GM21737 (cell line): ENCODE results near the gene DGCR6L.
"Not testable (repeated sequence)": the region's sequence is repeated elsewhere in the genome, so short reads cannot be mapped to it uniquely, and the experiment has no call there.

Experiments used
- ATAC-seq: cut with Tn5 transposase; IDR thresholded peaks from one replicate; pipeline ENCODE4 v1.9.1; 2021; ENCODE audit warnings: mild to moderate bottlenecking, moderate library complexity; ENCODE audit not compliant: unreplicated experiment

The DGCR6L gene

DNA sequence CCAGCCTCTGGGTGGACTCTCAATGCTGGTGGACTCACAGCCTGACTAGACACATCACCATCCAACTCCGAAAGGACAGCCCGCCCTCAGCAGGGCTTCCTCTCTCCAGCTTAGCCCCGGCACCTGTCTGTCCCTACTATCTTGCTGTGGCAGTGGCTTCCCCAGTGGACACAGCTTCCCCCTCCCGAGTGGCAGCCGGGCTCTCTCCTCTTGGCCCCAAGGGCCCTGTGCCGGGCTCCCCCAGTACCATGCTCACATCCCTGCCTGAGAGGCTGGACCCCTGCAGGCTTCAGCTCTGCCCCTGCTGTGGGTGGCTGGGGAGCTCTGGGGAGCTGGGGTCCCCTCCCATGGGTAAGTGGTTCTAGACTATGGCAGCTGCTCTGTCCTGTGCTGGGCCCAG lies 9.1 kb downstream of the DGCR6L start:
- not testable (repeated sequence) for ATAC-seq

GRCh38 chr22:20310180-20310579 lies 9.7 kb downstream of the DGCR6L start:
- not testable (repeated sequence) for ATAC-seq

DNA sequence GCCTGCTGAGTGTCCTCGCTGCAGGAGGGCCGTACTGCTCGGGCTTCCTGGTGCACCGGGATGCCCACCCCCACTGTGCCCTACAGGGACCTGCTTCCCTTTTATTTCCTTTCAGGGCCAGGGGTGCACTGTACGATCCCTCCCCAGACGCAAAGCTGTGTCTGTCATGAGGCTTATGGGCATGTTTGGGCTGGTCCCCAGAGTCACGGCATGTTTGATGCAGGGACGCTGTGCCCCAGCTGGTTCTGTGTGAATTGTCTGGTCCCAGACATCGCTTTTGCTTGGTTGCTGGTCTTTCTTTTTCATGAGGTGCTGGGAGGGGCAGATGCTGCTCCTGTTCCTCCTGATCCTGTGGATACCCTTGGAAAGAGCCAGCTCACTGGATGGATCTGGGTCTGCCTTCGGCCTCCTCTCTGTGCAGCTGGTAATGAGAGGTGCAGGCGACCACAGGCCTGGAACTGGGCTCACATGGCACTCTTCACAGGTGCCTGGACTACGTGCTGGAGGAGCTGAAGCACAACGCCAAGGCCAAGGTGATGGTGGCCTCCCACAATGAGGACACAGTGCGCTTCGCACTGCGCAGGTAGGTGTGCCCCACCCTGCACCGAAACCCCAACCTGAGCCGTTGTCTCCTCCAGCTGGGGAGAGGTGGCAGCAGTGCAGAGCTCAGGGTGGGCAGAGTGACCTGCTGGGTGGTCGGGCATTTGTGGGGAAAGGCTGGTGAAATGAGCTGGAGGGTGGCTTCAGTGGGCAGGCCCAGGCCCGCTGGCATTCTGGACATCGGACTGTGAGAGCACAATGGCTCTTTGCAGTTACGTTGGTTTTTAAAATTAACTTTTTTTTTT lies 10.8 kb downstream of the DGCR6L start:
- ATAC-seq: not testable (repeated sequence)

- ATAC-seq: not testable (repeated sequence)
Observed at GRCh38 chr22:20307448-20308447, 12.1 kb downstream of the DGCR6L start.

DNA sequence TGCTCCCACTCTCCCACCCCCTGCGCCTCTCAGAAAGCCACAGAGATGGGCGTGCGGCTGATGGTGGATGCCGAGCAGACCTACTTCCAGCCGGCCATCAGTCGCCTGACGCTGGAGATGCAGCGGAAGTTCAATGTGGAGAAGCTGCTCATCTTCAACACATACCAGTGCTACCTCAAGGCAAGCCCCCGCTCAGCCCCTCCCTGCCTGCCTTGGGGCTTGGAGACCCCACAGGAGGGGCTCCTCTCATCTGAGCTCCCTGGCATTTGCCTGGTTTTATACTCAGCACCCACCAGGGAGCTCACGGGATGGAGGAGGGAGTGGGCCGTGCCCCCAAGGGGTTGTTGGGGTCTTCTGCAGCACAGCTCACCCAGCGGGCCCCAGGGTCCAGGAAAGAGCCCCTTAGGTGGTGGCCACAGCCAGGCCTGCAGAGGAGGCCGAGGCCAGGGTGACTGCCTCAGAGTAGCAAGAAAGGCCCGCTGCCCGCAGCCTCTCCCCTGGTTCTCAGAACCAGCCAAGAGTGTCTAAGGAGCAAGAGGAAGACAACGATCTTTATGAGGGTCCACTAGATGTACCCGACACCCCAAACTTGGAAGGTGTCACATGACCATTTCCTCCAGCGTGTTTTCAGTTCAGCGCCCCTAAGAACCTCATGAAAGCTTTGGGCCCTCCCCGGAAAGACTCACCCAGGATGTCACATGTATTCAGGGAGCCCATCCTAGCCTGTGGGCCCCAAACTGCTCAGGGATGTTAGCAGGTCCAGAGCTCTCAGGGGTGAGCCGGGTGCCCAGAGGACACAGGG lies 13.0 kb downstream of the DGCR6L start:
- ATAC-seq: not testable (repeated sequence)

- ATAC-seq: no peak
Observed at GRCh38 chr22:20305894-20306645, 13.8 kb downstream of the DGCR6L start.

DNA sequence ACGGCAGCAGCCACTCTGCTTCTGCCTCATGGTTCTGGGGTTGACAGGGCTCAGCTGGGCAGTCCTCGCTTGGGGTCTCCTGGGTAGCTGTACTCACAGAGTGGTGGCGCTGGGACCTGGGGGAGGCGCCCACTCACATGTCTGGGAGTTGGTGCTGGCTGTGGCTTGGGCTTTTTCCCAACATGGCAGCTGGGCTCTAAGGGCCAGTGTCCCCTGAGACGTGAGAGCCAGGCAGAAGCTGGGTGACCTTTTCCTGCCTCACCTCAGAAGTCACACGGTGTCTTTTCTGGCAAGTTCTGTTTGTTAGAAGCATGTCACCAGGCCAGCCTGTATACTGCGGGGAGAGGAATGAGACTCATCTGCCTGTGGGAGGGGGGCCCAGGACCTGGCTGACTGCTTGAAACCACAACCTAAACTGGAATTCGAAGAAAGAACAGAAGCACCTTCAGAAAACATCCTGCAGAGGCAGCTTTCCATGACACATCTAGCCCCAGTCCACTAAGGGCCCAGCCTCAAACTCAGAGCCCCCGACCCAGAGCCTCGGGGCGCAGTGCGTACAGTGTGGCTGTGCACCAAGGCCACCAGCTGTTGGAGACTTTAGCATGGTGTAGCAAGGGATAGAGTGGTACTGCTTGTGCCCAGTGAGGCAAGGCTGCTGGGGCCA lies 14.5 kb downstream of the DGCR6L start:
- not testable (repeated sequence) for ATAC-seq

DNA sequence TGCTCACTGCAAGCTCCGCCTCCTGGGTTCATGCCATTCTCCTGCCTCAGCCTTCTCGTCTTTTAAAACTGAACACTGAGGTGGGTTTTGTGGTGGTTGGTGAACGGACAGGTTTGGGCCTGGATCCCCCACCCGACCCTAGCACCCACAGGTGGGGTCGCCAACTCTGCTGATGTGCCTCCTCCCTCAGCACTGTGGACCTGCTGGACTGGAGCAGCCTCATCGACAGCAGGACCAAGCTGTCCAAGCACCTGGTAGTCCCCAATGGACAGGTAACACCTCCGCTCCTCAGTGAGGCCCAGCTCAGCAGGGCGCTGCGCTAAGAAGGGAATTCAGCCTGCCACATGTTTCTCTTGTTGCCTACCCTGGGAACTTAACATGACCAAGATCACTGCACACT lies 15.2 kb downstream of the DGCR6L start:
- ATAC-seq: no peak

DNA sequence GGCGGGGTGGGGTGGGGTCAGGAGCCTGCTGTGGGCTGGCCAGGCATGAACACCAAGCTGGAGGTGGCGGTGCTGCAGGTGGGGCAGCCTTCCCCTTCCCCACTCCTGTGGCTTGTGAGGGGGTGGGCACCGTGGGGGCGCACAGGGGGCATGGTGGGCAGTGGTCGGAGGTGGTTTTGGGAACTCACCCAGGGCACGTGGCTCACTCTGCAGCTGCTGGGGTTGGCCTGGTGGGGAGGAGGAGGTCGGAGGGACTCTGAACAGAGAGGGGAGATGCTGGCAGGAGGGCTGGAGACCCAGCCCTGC lies 16.7 kb downstream of the DGCR6L start:
- not testable (repeated sequence) for ATAC-seq

DNA sequence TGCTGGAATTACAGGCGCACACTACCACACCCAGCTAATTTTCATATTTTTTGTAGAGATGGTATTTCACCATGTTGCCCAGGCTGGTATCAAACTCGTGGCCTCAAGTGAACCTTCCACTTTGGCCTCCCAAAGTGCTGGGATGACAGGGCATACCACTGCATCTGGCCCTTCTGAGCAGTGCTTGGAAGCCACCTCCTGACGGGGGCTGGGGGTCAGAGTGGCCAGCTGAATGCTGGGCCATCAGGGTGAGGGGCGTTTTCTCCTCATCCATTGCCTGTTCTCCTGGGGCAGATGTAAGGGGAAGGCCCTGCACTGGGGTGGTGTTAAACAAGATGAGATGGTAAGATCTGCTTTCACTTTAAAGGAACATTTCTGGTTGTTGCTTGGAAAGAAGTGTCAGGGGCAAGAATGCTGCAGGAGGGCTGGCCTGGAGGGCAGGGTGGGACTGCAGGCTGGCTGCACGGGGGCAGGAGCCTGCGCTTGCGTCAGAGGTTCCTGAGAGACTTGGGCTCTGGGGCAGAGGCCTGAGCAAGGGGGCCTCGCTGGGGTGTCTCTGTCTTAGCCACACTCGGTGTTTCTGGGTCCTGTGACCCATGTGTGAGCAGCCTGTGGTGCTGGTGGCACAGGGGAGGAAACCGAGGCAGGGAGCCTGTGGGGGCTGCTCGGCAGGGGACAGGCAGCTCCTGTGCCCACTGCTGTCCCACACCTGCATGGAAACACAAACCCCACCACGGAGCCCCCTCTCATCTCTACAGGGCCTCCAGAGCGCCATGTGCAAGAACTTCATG lies 17.2 kb downstream of the DGCR6L start:
- no peak for ATAC-seq

- ATAC-seq: no peak
Observed at GRCh38 chr22:20299746-20300136, 20.1 kb downstream of the DGCR6L start.

GRCh38 chr22:20298803-20299745 lies 20.8 kb downstream of the DGCR6L start:
- ATAC-seq: no peak

DNA sequence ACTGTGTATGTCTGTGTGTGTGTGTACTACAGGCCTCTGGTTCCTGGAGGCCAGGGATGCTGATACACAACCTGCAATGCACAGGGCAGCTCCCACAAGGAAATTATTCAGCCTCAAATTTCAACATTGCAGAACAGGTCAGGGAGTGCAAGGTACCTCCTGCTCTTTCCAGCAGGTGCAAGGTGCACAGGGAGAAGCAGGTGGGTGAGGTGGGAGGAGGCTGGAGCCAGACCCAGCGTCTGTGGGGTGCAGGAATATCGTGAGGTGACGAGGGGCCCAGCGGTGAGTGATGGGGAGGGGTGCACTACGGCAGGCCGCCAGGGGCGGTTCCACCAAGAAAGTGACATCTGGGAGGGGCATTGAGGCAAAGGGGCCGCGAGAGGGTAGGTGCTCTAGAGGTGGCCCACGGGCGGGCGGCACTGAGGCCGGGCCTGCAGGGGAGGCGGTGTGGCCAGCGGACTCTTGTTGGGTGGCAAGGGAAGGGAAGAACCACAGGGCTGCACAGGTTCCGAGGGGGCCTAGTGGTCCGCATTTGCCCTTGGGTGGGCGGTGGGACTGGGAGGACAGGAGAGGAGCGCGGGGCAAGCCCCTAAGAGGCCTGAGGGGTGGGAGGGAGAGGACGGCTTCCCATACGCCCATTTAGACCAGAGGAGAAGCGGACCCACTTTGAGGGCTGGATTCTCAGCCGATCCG lies 21.6 kb downstream of the DGCR6L start:
- ATAC-seq: no peak

GRCh38 chr22:20297414-20298109 lies 22.3 kb downstream of the DGCR6L start:
- ATAC-seq: no peak

GRCh38 chr22:20296598-20296997 lies 23.3 kb downstream of the DGCR6L start:
- ATAC-seq: no peak

DNA sequence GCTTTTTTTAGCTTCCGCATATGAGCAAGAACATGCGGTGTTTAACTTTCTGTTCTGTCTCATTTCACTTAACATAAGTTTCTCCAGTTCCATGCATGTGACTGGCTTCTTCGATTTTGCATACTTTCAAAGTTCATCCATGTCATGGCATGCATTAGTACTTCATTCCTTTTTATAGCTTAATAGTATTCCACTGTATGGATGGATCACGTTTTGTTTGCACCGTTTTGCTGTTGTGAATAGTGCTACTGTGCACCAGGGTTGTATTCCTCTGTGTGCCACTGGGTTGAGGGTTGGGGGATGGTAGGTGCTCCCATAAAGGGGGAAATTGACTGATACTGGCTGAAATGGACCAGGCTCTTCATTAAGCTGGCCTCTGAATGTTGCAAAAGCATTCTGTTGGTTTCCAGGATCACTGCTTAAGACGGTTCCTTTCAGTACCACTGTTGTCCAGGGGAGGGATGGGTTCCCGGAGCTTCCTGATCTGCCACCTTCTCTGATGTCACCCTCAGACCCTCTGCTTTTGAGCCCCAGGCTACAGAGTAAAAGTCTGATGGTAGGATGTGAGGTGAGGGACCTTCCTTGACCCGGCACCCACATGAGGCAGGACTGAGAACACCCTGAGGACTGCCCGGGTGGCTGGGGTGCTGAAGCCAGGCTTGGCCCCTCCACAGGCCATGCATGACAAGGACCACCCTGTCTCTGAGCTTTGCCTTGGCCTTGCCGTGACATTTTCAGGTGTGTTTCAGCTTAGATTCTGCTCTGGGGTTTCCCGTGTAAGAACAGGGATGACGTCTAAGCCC lies 24.4 kb downstream of the DGCR6L start:
- no peak for ATAC-seq
